ENCODE data around the gene ACACA.

Gene ACACA

DNA sequence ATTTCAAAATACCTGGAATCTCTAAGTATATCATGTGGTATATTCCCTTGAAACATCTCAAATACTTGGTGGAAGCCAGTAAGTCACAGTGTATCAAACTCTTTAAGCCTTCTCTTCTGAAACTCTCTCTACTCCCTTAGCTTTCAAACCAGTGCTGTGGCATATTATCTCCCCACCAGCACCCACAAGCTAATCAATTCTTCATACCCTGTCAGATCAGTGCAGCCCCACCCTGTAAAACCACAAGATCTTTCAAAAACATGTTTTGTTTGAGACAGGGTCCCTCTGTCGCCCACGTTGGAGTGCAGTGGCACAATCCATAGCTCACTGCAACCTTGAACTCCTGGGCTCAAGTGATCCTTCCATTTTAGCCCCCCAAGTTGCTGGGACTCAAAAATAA lies 122.4 kb downstream of the ACACA start:
- DNase-seq: no peak

GRCh38 chr17:37283414-37283961 lies 123.1 kb downstream of the ACACA start:
- DNase-seq: no peak

DNA sequence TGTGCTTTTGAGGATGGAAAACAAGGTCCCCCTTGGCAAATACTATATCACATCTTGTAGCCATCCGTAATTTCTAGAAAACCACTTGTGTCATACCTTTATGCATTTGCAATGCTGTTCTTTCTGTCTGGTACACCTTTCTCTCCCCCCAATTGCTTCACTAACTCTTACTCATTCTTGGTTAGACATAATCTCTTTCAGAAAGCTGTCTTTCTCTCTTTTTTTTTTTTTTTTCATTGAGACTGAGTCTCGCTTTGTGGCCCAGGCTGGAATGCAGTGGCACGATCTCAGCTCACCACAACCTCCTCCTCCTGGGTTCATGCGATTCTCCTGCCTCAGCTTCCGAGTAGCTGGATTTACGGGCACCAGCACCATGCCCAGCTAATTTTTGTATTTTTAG lies 125.8 kb downstream of the ACACA start:
- DNase-seq: no peak

DNA sequence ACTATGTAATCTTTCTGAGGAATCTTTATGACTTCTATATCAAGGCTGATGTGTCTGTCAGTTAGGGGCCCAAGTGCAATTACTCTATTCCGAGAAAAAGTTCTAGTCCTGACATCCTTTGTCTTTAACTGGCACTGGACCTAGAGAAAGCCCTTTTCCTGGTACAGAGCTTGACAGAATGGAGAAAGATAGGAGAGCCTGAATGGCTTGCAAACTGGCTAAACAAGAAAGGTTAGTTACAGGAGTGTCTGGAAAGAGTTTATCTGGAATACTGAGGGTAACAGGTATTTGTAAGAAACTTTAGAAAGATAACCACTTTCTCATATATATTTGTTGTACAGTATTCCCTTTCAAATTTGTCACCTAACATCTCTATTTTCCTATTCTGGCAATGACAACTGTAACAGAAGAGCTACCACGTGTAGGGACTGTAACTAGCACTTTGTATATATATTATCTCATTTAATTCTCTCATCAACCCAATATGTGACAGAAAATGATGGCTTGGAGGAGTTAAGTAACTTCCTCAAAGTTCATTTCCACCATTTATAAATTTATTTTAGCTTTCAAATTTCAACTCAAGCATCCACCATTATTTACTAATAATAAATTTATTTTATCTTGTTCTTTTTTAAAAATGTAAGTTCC lies 128.3 kb downstream of the ACACA start:
- no peak for DNase-seq

DNA sequence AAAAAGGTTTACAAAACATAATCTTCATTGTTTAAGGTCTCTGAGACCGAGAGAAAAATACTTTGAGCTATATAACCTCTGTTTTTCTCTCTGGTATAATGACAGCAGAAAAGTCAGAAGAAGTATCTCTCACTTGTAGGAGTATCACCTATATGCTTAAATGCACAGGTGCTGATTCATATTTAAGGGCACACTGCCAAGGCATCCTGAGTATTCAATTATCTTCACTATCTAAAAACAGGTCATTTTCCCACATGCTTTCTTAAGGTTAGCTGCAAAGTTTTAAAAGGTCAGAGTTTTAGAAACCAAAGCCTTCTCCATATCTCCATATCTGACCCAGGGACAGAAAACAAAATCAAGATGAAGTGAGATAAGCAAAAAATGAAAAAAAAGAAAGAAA lies 130.2 kb downstream of the ACACA start:
- no peak for DNase-seq

GRCh38 chr17:37274461-37274860 lies 132.2 kb downstream of the ACACA start:
- DNase-seq: no peak

DNA sequence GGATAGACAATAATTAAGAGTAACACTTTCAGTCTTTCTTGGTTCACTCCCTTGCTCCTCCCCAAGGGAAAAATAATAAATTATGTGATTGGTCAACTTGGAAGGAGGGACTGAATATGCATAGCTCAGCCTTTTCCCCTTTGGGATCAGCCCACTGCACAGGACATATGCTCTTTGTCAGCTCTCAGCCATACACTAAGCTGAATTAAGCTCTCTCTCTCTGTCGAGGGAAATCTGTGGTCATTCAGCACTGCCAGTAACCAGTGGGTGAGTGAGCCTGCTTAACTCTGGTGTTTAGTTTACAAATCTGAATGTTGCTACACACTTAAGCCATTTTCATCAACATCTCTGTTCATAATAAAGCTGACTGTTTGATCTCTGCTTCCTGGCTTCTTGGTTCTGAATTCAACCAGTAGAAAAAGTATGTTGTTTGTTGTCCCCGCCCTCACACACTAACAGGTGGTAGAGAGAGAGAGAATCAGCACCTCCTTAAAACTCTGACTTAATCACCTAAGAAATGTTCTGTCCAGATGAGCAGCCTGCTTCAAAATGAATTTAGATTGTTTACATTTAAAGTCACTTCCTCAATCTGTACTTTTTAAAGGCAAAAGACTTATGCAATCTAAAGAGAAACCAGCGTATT lies 133.1 kb downstream of the ACACA start:
- no peak for DNase-seq

- no peak for DNase-seq
These were observed 141.0 kb downstream of the ACACA start for GRCh38 chr17:37265446-37266173.

DNA sequence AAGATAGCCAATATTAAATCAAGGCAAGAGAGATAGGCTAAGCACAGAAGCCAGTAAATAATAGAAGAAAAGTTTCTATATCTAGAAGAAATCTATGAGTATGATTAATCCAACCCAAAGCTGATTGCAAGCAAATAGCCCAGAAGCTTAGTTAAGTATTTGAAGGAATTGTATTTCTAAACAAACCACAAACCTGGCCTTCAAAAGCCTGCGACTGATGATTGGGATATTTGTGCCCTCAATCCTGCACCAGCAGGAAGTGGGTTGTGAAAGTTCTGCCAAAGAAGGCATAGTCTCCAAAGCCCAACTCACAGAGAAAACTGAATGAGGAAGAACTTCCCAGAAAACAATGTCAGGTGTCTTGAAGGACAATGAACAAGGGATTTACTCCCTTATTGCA lies 145.3 kb downstream of the ACACA start:
- DNase-seq: no peak

GRCh38 chr17:37259030-37259735 lies 147.5 kb downstream of the ACACA start:
- DNase-seq: no peak

GRCh38 chr17:37256627-37257026 lies 150.0 kb downstream of the ACACA start:
- no peak for DNase-seq

DNA sequence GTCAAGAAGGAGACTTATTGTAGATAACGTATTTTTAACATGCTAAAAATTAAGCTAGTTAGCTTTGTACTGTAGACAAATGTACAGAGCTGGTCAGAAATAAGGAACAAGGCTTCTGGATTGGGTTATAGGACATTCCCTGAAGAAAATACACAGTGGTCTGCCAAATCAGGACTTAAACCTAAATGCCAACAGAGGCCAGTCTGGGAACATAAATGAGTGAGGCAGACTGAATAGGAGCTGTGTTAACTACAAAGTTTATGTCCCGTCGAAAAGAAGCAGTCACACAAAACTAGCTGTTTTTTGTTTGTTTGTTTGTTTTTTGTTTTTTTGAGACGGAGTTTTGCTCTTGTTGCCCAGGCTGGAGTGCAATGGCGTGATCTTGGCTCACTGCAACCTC lies 151.2 kb downstream of the ACACA start:
- no peak for DNase-seq

DNA sequence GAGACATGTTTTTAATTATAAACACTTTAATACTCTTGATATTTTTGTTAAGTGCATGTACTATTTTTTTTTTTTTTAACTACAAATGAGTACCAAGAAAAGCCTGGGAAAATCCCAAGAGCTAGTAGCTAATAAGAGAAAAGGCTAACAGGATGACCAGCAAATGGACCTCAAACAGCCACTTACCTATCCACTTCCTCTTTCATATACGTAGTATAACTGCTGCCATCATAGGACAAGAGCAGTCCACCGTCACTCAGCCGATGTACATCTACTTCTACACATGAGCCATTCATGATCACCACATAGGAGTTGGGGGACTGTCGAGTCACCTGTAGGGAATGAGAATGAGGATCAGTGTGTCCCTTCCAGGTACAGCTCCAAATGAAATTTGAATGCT lies 158.8 kb downstream of the ACACA start:
- DNase-seq: no peak

DNA sequence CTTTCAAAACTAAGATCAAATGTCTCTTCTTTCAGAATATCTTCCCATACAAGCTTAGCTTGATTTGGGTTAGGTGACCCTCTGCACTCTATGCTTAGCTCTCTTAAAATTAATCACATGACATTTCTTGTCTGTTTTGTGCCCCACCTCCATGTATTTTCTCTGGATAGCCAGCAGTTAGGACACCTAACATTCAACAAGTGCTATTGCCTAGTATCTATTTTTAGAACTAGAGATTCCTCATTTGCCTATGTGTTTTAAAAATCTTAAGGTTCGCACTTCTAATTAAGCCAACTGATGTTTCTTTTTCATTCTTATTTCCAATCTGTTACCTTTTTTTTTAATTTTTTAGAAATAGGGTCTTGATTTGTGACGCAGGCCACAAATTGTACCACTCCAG lies 160.6 kb downstream of the ACACA start:
- DNase-seq: no peak

DNA sequence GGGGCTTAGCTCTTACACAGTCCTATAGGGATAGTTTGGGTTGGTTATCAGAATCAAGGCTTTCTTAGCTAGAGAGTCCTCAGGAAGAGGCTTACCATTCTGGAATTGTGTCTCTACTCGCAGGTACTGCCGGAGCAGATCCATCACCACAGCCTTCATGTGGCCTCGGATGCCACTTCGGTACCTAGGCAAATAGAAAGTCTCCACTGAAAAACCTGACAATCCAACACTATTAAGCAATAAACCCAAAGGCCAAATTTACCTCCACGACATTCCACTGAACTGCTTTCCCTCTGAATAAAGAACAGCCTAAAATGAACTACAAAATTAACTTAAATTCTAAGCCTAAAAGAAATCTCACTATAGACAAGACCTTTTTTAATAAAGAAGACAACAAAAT lies 166.3 kb downstream of the ACACA start:
- no peak for DNase-seq

- DNase-seq: no peak
These were observed 166.8 kb downstream of the ACACA start for GRCh38 chr17:37239690-37240334.

DNA sequence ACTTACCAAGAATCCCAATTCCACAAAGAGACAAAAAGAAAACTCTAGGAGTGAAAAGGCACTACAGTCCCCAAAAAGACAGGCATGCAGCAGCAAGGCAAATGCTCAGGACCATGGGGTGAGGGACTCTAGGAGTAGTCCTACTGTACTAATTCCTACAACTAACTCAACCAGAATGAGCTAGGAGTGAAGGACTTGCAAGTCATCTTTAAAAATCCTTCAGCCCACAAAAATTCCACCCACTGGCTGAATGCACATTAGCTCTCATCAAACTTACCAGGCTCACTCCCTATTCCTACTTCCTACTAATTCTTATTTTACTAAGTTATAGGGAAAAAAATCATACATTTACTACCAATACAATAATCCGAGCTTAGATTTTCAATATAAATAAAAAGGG lies 172.5 kb downstream of the ACACA start:
- no peak for DNase-seq

GRCh38 chr17:37233036-37233435 lies 173.6 kb downstream of the ACACA start:
- no peak for DNase-seq

DNA sequence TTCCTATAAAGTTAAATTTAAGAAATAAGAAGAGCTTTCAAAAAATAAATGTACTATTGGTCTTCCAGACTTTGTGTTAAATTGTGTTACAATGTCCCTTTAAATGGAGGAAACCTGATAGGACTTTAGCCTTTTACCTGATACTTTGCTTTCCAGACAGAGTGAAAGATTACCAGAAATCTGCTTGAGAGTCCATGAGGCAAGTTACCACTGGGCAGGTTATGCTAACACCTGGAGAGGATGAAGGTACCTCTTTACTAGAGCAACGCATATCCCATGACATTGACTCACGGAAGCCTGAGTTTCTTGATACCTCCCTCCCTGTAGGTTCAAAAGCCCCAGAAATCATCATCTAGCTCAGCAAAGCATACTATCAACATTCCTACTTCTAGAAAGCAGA lies 174.7 kb downstream of the ACACA start:
- DNase-seq: no peak

- no peak for DNase-seq
These were observed 176.0 kb downstream of the ACACA start for GRCh38 chr17:37230633-37231032.

DNA sequence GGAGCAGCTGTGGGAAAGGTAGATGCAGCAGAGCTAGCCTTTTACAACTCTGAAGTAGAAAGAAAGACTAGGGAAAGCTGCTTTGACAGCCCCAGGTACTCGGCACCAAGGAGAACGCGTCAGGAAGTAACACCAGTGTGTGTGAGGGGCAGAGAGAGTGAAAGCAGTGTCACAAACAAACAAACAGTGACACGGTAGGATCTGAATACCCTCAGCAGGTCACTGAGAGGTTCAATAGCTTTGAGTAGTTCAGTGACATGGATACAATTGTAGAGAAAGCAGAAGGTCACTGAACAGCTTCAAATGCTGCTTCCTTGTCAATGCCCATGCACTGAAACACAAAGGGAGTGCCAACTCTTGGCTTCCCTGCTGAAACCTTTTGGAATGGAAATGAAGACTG lies 181.2 kb downstream of the ACACA start:
- no peak for DNase-seq

DNA sequence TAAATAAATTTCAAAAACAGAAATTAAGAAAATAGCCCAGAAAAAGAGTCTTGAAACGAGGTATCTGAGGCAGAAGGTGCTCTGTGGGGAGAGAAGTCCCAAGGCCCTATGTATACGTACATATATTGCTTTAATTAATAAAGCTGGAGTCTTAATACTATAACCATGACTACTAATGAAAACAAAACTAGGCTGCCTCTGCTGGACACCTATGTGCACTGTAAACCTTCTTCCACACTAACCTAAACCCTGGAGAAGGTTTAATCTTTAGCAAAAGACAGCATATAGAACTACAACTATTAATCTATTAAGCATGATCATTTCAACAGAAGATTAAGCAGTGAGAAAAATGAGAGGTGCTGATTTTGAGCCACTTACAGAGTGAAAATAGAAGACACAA lies 184.8 kb downstream of the ACACA start:
- DNase-seq: no peak

DNA sequence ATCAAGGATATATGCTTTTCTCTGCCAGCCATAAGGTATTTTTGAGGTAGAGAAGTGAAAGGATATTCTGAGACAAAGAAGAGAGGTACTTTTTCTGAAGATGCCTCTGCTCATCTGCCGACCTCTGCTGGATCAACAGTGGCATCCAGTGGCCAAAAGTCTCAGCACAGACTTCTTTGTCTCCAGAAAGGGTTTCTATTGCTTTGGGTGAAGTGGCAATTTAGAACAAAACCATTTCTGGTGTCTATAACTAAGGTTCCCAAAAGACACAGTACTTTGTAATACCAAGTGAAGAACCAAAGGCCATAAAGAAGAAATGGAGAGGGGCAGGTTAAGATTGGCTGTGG lies 186.1 kb downstream of the ACACA start:
- DNase-seq: peak; percentile 19

All from activated CD4-positive, alpha-beta T cell treated with anti-CD3 and anti-CD28 coated beads, Interleukin-2, amount 50 U/mL, for 1 hour (primary cell).